ENCODE measurements around the gene CFAP100.

Gene CFAP100

DNA sequence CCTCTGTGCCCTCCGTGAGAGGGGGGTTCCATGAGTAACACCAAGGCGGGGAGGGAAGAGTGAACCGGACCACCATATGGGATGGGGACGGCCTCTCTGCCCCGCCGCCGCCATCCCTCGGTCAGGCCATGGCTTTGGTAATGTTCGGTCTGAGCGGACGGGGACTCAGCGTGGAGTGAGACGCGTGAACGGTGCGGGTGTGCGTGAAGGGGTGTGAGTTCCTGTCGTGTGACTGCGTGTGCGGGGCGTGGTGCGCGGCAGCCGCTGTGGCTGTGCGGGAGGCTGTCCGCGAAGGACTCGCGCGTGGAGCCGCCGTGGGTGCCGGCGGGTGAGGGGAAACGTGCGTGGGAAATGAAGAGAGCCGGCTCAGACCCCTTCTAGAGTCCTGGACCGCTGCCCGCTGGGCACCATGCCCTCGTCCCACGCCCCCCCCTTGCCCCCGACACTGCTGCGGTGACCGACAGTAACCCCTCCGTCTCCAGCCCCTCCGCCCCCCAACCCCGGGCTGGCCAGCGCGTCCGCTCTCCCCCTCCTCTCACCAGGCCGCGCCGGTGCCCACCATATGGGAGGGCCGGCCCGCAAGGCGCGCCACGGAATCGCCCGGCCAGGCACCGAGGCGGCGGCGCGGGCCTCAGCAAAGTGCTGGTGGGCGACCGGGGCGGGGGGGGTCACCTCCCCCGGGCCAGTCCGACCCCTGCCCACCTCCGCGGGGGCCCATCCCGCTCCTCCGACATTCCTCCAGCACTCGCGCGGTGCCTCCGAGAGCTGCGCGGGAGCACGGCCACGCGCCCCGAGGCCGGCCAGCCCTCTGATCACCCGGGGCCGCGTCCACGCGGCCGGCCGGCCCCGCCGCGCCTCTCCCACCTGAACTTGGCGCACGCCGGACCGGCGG is 38.1 kb upstream of the CFAP100 start:
- Histone ChIP-seq H3K27ac (ENCODE audit: low read depth, low read length) (peak overlapping the region; percentile 93), H3K27me3 (ENCODE audit: control insufficient read depth in 5 of 5, insufficient read depth in 4 of 5, low read length in 5 of 5) (peaks cover 0 to 9% (median 0%) of the 10 kb centered on the region in 5 donors), H3K9ac (ENCODE audit: low read length in 5 of 5) (peak overlapping the region; percentile 68 to 84 (median 72)), H3K36me3 (ENCODE audit: control insufficient read depth in 5 of 5, insufficient read depth in 5 of 5, low read length in 5 of 5) (peaks cover 0 to 10% (median 7%) of the 10 kb centered on the region in 5 donors), H3K4me1 (ENCODE audit: control insufficient read depth in 5 of 5, insufficient read depth in 5 of 5, low read length in 5 of 5) (peaks cover 7 to 65% (median 57%) of the 10 kb centered on the region in 5 donors), H3K9me3 (ENCODE audit: control insufficient read depth in 5 of 5, low read length in 5 of 5) (peaks cover 0 to 2% (median 0%) of the 10 kb centered on the region in 5 donors), H3K4me3 (ENCODE audit: low read depth in 1 of 5, low read length in 5 of 5) (peak overlapping the region; percentile 56 to 84 (median 74))

- H3K27me3 ChIP-seq (ENCODE audit: control insufficient read depth in 5 of 5, insufficient read depth in 4 of 5, low read length in 5 of 5): peaks cover 0 to 9% (median 0%) of the 10 kb centered on the region in 5 donors
- peaks cover 7 to 57% (median 49%) of the 10 kb centered on the region in 5 donors for H3K4me1 ChIP-seq (ENCODE audit: control insufficient read depth in 5 of 5, insufficient read depth in 5 of 5, low read length in 5 of 5)
- H3K9me3 ChIP-seq (ENCODE audit: control insufficient read depth in 5 of 5, low read length in 5 of 5): peaks cover 0 to 2% (median 0%) of the 10 kb centered on the region in 5 donors
- H3K36me3 ChIP-seq (ENCODE audit: control insufficient read depth in 5 of 5, insufficient read depth in 5 of 5, low read length in 5 of 5): peaks cover 0 to 2% (median 0%) of the 10 kb centered on the region in 5 donors
- peak within 1 kb of the TSS; percentile 56 to 84 (median 74) for H3K4me3 ChIP-seq (ENCODE audit: low read depth in 1 of 5, low read length in 5 of 5)
- H3K9ac ChIP-seq (ENCODE audit: low read length in 5 of 5): peak within 1 kb of the TSS; percentile 68 to 84 (median 72)
- H3K27ac ChIP-seq (ENCODE audit: low read depth, low read length): peak within 1 kb of the TSS; percentile 93
These were observed 37.2 kb upstream of the CFAP100 start, which contains the start of gene KLF15 for GRCh38 chr3:126357295-126358037. TSS of gene KLF15 (minus strand) at chr3:126357408. CDS start at chr3:126352922, 4,486 bp downstream.

DNA sequence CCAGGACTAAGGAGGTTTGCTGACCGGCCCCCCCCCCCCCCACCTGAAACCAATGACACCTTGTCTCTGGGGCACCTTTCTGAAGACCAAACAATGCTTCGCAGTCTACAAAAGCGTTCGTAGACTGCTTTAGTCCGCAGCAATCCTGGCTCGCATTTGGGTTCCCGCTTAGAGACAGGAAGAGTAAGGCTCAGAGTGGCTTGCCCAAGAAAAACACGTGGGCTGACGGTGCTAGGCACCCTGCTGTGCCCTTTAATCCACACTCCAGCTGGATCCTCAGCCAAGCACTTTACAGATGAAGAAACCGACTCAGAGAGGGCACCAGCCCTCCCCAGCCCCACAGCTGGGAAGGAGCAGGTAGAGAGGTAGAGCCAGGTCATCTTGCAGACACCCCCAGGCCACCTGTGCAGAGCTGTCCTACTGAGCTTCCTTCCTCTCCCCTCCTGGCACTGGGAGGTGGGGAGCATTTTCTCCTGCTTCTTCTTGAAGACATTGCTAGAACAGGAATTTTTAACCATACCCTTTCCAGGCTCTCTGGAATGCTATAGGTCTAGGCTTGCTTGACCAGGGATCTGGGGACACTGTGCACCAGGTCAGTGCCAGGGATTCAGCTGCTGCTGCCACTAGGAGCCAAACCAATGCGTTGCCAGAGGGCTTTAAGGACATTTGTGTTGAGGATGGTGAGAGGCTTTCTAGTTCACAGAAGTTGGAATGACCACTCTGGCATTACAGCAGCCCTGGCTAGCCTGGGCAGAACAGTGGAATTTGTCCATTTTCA is 36.5 kb upstream of the CFAP100 start:
- Histone ChIP-seq H3K4me3 (ENCODE audit: low read depth in 1 of 5, low read length in 5 of 5) (peak overlapping the region; percentile 51 to 78 (median 67)), H3K36me3 (ENCODE audit: control insufficient read depth in 5 of 5, insufficient read depth in 5 of 5, low read length in 5 of 5) (no peaks in the 10 kb centered on the region), H3K27me3 (ENCODE audit: control insufficient read depth in 5 of 5, insufficient read depth in 4 of 5, low read length in 5 of 5) (peaks cover 0 to 9% (median 0%) of the 10 kb centered on the region in 5 donors), H3K27ac (ENCODE audit: low read depth, low read length) (peak overlapping the region; percentile 69), H3K9ac (ENCODE audit: low read length in 5 of 5) (peak overlapping the region in 2 of 5 donors; percentile 42 to 50), H3K9me3 (ENCODE audit: control insufficient read depth in 5 of 5, low read length in 5 of 5) (peaks cover 0 to 2% (median 0%) of the 10 kb centered on the region in 5 donors), H3K4me1 (ENCODE audit: control insufficient read depth in 5 of 5, insufficient read depth in 5 of 5, low read length in 5 of 5) (peaks cover 5 to 49% (median 44%) of the 10 kb centered on the region in 5 donors)

DNA sequence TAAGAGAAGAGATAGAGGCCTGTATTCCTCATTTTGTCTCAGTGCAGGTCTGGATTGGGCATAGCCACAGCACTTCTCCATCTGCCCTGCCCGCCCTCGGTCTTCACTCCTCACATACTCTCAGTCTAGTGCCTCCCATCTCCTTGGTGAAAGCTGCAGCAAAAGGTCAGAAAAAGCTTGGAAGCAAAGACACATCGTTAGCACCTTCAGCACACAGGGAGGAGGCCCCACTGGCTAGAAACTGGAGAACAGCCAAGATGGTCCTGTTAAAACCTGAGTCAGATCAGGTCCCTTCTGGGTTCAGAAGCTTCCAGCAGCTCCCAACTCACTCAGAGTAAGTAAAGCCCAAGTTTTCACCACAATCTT is 35.9 kb upstream of the CFAP100 start:
- H3K27ac ChIP-seq (ENCODE audit: low read depth, low read length): peak overlapping the region; percentile 69

GRCh38 chr3:126360046-126360713 is 34.5 kb upstream of the CFAP100 start:
- H3K27me3 ChIP-seq (ENCODE audit: control insufficient read depth in 5 of 5, insufficient read depth in 4 of 5, low read length in 5 of 5): peaks cover 0 to 9% (median 0%) of the 10 kb centered on the region in 5 donors
- no peak overlapping the region for H3K9ac ChIP-seq (ENCODE audit: low read length in 5 of 5)
- H3K4me1 ChIP-seq (ENCODE audit: control insufficient read depth in 5 of 5, insufficient read depth in 5 of 5, low read length in 5 of 5): peaks cover 2 to 30% (median 26%) of the 10 kb centered on the region in 5 donors
- H3K9me3 ChIP-seq (ENCODE audit: control insufficient read depth in 5 of 5, low read length in 5 of 5): peaks cover 0 to 2% (median 0%) of the 10 kb centered on the region in 5 donors
- H3K36me3 ChIP-seq (ENCODE audit: control insufficient read depth in 5 of 5, insufficient read depth in 5 of 5, low read length in 5 of 5): no peaks in the 10 kb centered on the region
- H3K4me3 ChIP-seq (ENCODE audit: low read depth in 1 of 5, low read length in 5 of 5): no peak overlapping the region
- no peak overlapping the region for H3K27ac ChIP-seq (ENCODE audit: low read depth, low read length)

More for the DNA sequence above, 35.9 kb upstream of the CFAP100 start:
- H3K4me1 ChIP-seq (ENCODE audit: control insufficient read depth in 5 of 5, insufficient read depth in 5 of 5, low read length in 5 of 5): peaks cover 5 to 44% (median 40%) of the 10 kb centered on the region in 5 donors
- no peak overlapping the region for H3K4me3 ChIP-seq (ENCODE audit: low read depth in 1 of 5, low read length in 5 of 5)
- peaks cover 0 to 2% (median 0%) of the 10 kb centered on the region in 5 donors for H3K9me3 ChIP-seq (ENCODE audit: control insufficient read depth in 5 of 5, low read length in 5 of 5)
- peaks cover 0 to 9% (median 0%) of the 10 kb centered on the region in 5 donors for H3K27me3 ChIP-seq (ENCODE audit: control insufficient read depth in 5 of 5, insufficient read depth in 4 of 5, low read length in 5 of 5)
- no peaks in the 10 kb centered on the region for H3K36me3 ChIP-seq (ENCODE audit: control insufficient read depth in 5 of 5, insufficient read depth in 5 of 5, low read length in 5 of 5)
- no peak overlapping the region for H3K9ac ChIP-seq (ENCODE audit: low read length in 5 of 5)

DNA sequence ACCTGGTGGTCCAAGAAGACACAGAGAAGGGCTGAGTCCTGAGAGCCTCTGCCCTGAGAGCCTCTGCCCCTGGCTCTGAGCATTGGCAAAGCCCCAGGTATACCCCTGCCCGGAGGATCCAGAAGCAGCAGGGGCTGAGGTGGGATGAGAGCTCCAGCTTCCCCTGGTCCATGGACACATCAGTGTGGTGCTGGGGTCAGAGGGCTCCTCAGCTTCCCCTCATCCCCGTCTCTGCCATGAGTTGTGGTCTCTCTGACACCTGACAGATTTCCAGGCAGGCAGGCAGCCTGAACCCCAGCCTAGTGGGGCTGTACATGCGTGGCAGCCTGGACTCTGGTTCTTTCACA is 34.0 kb upstream of the CFAP100 start:
- H3K9me3 ChIP-seq (ENCODE audit: control insufficient read depth in 5 of 5, low read length in 5 of 5): peaks cover 0 to 2% (median 0%) of the 10 kb centered on the region in 5 donors
- no peak overlapping the region for H3K9ac ChIP-seq (ENCODE audit: low read length in 5 of 5)
- H3K27ac ChIP-seq (ENCODE audit: low read depth, low read length): no peak overlapping the region
- no peak overlapping the region for H3K4me3 ChIP-seq (ENCODE audit: low read depth in 1 of 5, low read length in 5 of 5)
- H3K36me3 ChIP-seq (ENCODE audit: control insufficient read depth in 5 of 5, insufficient read depth in 5 of 5, low read length in 5 of 5): no peaks in the 10 kb centered on the region
- H3K27me3 ChIP-seq (ENCODE audit: control insufficient read depth in 5 of 5, insufficient read depth in 4 of 5, low read length in 5 of 5): peaks cover 0 to 9% (median 0%) of the 10 kb centered on the region in 5 donors
- peaks cover 0 to 29% (median 21%) of the 10 kb centered on the region in 5 donors for H3K4me1 ChIP-seq (ENCODE audit: control insufficient read depth in 5 of 5, insufficient read depth in 5 of 5, low read length in 5 of 5)

DNA sequence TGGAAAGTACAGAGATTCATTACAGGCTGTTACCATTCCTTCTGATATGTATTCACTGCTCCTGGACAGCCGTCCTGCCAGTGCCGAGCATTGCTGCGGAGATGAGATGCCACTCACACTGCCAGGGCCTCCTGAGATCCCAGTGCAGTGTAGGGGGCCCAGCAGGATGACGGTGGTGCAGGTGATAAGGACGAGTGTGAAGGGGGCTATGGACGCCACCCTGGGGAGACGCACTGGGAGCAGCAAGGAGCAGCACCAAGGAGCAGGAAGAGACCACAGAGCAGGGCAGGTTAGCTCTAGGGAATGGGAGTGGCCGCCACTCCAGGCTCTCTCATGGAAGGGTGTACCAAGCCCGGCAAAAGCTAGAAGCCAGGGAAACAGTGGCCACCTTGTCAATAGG is 33.5 kb upstream of the CFAP100 start:
- Histone ChIP-seq H3K27ac (ENCODE audit: low read depth, low read length) (no peak overlapping the region), H3K27me3 (ENCODE audit: control insufficient read depth in 5 of 5, insufficient read depth in 4 of 5, low read length in 5 of 5) (peaks cover 0 to 9% (median 0%) of the 10 kb centered on the region in 5 donors), H3K4me3 (ENCODE audit: low read depth in 1 of 5, low read length in 5 of 5) (no peak overlapping the region), H3K36me3 (ENCODE audit: control insufficient read depth in 5 of 5, insufficient read depth in 5 of 5, low read length in 5 of 5) (no peaks in the 10 kb centered on the region), H3K9me3 (ENCODE audit: control insufficient read depth in 5 of 5, low read length in 5 of 5) (peaks cover 0 to 2% (median 0%) of the 10 kb centered on the region in 5 donors), H3K4me1 (ENCODE audit: control insufficient read depth in 5 of 5, insufficient read depth in 5 of 5, low read length in 5 of 5) (peaks cover 0 to 25% (median 16%) of the 10 kb centered on the region in 5 donors), H3K9ac (ENCODE audit: low read length in 5 of 5) (no peak overlapping the region)

- Histone ChIP-seq H3K27me3 (ENCODE audit: control insufficient read depth in 5 of 5, insufficient read depth in 4 of 5, low read length in 5 of 5) (peaks cover 0 to 9% (median 0%) of the 10 kb centered on the region in 5 donors), H3K4me3 (ENCODE audit: low read depth in 1 of 5, low read length in 5 of 5) (no peak overlapping the region), H3K9ac (ENCODE audit: low read length in 5 of 5) (no peak overlapping the region), H3K27ac (ENCODE audit: low read depth, low read length) (no peak overlapping the region), H3K36me3 (ENCODE audit: control insufficient read depth in 5 of 5, insufficient read depth in 5 of 5, low read length in 5 of 5) (no peaks in the 10 kb centered on the region), H3K9me3 (ENCODE audit: control insufficient read depth in 5 of 5, low read length in 5 of 5) (no peaks in the 10 kb centered on the region), H3K4me1 (ENCODE audit: control insufficient read depth in 5 of 5, insufficient read depth in 5 of 5, low read length in 5 of 5) (peaks cover 0 to 10% (median 0%) of the 10 kb centered on the region in 5 donors)
These were observed 30.5 kb upstream of the CFAP100 start for GRCh38 chr3:126364130-126364695.
